Subcutaneous adipose tissue (tissue), 4 donors: ENCODE data around the gene HLA-DQA1. TPM values are rescaled to one million over a fixed set of nuclear protein-coding genes. Genes with fewer than 3 reads are reported as not detected.

Source experiments
- CTCF ChIP-seq: fragments of 450-650 bp; IDR thresholded peaks from one replicate; pipeline ENCODE4 v1.5.1; 2016; ENCODE audit warnings: low read depth, mild to moderate bottlenecking, control low read depth, antibody characterized with exemption, moderate library complexity
- total RNA-seq, 4 donors: library from RNA; depleted of rRNA; stranded (reverse); fragments of >200 nt; gene quantifications; one replicate each; pipeline ENCODE4 v1.1.0, GENCODE V29; 2016

Gene HLA-DQA1
- total RNA-seq, 4 donors from 2014 or later: 6.6 to 18.5 (median 11.4) TPM

GRCh38 chr6:32658268-32658897, 21.2 kb downstream of the HLA-DQA1 start:
- no peak for TF ChIP-seq CTCF

- TF ChIP-seq CTCF: no peak
Observed at GRCh38 chr6:32659856-32660595, 22.8 kb downstream of the HLA-DQA1 start.

DNA sequence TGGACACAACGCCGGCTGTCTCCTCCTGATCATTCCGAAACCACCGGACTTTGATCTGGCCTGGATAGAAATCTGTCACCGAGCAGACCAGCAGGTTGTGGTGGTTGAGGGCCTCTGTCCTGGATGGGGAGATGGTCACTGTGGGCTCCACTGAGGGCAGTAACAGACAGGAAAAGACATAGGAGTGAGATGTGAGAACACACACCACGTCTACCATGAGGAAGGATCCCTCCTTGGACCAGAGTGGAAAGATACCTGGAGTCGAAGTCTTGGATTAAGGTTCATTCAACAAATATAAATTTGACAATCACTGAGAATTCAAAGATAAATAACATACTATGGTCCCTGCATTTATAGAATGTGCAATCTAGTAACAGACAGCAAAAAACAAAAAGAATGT, 24.9 kb downstream of the HLA-DQA1 start:
- TF ChIP-seq CTCF: no peak

- no peak for TF ChIP-seq CTCF
Observed at GRCh38 chr6:32662836-32663235, 25.6 kb downstream of the HLA-DQA1 start.

GRCh38 chr6:32664354-32664753, 27.1 kb downstream of the HLA-DQA1 start:
- TF ChIP-seq CTCF: no peak

DNA sequence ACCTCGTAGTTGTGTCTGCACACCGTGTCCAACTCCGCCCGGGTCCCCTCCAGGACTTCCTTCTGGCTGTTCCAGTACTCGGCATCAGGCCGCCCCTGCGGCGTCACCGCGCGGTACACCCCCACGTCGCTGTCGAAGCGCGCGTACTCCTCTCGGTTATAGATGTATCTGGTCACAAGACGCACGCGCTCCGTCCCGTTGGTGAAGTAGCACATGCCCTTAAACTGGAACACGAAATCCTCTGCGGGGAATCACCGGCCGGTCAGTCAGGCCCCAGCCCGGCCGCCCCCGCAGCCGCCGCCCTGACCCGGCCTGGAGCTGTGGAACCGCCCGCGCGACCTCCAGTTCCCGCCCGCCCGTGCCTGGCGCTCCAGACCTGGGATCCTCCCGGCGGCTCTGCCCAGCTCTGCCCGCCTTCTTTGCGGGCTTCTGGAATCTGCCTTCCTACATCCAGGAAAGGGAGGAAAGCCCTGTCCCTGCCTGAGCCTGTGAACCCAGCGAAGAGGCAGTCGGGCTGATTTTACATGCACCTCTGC, 27.7 kb downstream of the HLA-DQA1 start:
- no peak for TF ChIP-seq CTCF

DNA sequence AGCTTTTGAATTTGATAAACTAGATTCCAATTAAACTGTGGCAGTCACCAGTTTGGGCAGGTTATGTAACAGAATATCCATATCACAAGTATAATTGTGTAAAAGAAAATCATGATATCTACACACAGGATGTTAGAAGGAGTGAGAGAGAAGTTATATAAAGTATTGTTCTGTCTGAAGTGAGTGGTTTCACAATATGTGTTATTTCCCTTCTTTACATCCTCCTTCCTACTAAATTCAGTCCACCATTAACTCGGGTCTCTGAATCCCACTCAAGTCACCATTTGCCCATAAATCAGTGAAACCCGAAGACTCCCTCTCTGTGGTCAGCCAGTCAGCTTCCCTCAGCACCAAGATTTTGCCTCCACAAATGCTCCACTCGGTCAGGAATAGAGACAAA, 28.5 kb downstream of the HLA-DQA1 start:
- no peak for TF ChIP-seq CTCF
